Iris pigment epithelial cell (primary cell): ENCODE data around the gene CNIH2.
"Not testable (repeated sequence)": the region's sequence is repeated elsewhere in the genome, so short reads cannot be mapped to it uniquely, and the experiment has no call there.

Source experiments
- DNase-seq: peaks from one replicate; pipeline ENCODE4 v3.0.0-alpha.2; 2011; ENCODE audit warnings: low read depth

The CNIH2 gene

DNA sequence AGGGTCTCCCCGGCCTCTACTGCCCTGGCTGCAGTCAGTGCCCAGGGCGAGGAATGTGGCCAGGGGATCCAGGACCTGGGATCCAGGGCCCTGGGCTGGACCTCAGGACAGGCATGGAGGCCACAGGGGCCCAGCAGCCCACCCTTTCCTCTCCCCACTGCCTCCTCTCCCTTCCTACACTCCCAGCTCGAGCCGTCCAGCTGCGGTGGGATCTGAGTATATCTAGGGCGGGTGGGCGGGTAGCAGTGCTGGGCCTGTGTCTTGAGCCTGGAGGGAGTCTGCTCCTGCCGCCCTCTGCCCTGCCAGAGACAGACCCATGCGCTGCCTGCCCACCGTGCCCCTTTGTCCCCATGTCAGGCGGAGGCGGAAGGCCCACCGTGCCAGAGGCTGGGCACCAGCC, 1.4 kb upstream of the CNIH2 start:
- not testable (repeated sequence) for DNase-seq

DNA sequence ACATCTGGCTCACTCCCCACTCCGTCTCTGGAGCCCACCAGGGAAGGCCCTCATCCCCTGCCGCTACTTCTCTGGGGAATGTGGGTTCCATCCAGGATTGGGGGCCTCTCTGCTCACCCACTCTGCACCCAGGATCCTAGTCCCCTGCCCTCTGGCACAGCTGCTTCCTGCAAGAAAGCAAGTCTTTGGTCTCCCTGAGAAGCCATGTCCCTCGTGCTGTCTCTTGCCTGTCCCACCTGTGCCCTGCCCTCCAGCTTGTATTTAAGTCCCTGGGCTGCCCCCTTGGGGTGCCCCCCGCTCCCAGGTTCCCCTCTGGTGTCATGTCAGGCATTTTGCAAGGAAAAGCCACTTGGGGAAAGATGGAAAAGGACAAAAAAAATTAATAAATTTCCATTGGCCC, 911 bp upstream of the CNIH2 start:
- DNase-seq, result not testable (repeated sequence)

DNA sequence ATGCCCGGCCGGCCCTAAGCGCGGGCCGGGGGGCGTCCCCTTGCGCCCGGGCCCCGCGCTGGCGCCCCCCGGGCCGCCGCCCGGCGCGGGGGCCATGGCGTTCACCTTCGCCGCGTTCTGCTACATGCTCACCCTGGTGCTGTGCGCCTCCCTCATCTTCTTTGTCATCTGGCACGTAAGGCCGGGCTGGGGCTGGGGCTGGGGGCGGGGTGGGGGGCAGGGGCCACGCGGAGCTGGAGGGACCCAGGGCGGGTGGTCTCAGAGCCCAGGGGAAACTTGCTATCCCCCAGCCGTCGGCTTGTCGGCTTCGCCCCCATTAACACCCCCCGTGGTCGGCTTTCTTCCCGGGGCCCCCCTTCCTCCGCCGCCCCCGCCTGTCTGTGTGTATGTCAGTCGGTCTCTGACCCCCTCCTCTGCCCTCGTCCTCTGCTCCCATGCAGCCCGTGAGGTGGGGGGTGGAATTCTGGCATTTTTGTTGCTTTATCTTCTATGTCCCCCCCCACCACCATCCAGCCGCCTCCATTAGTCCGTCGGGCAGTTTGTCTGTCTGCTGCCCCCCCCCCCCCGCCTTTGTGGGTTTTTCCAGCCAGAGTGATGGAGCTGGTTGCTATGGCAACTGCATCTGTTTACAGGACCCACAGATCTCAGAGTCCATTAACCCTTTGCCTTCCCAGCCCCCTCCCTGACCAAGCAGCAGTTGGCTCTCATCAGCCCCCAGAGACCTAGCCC, 552 bp downstream of the CNIH2 start:
- DNase-seq, result peak; percentile 46

DNA sequence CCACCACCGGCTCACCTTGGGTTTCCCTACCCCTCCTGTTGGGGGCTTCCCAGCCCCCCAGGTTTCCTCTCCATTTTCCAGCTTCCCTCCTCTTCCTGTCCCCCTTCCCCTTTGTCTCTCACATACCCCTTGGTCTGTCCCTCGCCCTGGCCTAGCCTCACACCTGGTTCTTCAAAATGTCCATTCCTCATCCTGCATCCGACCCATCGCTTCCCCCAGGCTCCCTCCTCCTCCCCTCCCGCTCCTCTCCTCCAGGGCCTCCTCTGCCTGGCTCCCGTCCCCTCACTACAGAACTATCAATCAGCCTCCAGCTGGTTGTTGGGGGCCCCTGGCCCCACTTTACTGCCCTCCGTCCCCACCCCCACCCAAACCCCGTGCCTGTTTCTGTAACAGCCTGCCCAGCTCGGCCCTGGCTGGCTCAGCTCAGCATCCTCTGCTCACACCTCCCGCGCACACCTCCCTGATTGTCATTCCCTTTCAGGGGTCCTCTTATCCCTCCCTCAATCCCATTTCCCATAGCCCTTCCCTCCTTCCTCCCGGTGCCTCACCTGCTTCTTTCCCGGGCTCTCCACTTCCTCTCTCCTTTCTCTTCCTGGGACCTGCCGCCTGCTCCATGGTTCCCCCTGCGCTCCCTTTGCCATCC, 1.2 kb downstream of the CNIH2 start:
- no peak for DNase-seq

DNA sequence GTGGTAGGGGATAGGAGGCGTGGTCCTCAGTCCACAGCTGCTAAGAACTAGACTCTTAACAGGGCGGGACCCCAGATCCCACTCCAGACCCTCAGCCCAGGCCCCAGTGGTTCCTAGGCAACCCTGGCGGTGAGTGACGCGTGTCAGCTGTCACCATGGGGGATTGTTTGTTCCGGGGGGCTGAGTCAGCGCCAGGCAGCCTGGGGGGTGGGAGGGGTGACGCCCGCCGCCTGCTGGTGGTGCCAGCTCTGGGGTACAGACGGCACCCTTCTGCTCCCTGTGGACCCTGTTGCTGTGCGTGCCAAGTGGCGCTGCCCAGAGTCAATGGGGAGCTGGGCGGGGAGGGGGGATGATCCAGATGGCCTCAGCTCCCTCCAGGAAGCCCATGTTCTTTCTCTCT, 2.5 kb downstream of the CNIH2 start:
- no peak for DNase-seq

DNA sequence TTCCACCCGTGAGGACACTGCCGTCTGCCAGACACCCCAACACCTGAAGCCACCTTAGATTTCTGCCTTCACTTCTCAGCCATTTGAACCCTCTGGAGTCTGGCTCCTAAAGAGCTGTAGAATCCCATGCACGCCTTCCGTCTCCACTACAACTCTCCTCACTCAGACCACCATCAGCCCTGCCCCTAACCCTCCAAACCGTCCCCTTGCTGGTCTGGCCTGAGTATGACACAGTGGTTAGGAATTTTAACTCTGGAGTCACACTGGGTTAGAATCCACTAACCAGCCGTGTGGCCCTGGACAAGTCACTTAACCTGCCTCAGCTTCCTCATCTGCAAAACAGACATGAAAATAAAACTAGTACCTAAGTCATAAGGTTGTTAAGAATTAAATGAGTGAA, 3.0 kb downstream of the CNIH2 start:
- no peak for DNase-seq

DNA sequence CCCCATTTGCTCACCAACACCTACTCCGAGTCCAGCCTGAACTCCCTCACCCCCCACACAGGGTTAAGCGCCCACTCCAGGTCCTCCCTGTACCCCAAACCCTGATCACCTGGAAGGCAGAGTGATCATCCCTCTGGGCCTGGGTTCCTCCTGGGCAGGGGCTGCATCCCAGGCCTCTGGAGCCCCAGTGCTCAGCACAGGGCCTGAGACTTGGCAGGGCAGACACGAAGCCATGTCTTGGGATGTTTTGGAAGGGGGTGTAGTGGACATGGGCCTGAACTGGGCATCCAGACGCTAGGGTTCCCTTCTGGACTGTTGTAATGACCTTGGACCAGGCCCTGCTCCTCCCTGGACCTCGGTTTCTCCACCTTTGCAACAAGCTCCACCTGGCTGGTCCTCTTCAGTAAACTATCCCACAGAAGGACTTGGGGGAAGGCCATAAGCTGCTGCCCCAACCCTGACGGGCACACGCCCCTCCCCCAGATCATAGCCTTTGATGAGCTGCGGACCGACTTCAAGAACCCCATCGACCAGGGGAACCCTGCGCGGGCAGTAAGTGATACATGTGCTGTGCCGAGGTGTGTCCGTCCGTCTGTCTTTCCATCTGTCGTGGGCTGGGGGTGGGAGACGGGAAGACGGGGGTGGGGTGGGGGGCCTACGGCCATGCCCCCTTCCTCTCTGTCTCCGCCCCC, 3.9 kb downstream of the CNIH2 start:
- DNase-seq, result no peak

DNA sequence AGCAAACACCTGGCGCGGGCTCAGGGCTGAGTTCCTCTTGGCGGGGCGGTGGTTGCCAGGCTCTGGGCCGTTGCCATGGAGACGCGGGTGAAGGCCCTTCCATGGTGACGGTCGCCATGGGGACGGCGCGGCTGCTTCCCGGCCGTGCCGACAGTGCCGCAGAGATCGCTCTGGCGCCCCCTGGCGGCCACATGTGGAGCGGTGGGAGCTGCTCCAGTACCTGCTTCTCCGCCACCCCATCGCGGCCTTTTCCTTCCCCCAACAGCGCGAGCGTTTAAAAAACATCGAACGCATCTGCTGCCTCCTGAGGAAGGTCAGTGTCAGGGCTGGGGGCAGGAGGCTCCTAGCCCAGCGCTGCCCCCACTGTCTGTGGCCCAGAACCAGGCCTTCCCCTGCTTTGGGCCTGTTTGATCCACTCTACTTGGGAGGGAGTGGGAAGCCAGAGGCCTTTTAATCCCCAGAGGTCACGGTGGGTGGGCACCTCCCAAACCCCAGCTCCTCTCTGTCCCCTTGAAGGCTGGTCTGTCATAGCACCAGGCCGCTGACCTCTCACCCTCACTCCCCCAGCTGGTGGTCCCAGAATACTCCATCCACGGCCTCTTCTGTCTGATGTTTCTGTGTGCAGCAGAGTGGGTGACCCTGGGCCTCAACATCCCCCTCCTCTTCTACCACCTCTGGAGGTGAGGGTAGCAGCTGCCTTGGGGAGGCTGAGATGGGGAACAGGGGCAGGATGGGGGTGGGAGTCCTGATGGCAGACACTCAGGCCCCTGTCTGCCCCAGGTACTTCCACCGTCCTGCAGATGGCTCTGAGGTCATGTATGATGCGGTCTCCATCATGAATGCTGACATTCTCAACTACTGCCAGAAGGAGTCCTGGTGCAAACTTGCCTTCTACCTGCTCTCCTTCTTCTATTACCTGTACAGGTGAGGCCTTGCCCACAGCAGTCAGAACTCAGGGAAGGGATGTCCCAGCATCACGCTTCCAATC, 4.8 kb downstream of the CNIH2 start:
- DNase-seq, result peak; percentile 94

DNA sequence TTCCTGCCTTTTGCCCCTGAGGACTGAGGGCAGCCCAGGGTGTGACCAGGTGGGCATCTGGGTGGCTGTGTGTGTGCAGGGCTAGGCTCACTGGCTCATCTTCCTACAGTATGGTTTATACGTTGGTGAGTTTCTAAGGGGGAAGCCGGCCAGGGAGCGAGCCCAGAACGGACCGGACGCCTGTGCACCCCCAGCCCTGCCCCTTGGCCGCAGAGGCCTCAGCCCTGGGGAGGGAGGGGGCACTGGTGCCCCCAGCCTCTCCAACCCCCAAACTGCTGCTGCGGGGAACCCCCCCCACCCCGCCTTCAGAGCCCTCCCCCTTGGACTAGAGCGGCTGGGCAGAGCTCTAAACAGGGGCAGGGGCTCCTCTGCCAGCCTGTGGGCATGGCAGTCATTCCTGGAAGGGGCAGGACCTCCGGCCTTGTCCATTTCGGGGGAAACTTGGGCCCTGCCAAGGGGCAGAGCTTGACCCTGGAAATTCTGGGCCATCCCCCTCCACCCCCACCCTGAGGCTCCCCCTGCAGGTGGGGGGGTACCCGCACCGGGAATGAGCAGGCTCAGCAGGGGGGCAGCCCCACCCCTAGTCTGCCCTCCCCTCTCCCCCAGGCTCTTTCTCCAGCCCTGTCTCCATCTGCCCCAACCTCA, 5.6 kb downstream of the CNIH2 start:
- DNase-seq, result no peak

DNA sequence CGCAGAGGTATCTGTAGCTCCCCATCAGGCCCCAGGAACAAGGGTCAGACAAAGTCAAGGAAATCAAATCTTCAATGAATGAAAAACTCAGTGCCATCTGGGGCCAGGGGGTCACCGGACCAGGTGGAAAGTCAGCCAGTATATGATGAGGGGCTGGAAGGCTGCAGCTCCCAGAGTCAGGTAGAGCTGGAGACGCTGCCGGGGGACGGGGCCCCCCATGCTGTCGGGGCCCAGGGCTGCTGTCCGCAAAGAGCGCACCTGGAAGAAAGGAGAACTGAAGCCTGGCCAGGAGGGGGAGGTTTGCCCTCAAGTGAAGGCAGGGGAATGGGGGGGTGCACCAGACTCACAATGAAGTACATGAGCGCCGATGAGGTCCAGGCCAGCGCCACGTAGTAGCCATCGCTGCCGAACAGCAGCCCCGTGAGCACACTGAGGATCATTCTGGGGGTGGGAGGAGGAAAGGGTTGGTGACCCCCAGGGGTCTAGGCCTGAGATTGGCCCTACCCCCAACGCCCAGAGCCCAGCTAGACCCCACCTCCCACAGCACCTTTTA, 6.6 kb downstream of the CNIH2 start:
- DNase-seq, result no peak

DNA sequence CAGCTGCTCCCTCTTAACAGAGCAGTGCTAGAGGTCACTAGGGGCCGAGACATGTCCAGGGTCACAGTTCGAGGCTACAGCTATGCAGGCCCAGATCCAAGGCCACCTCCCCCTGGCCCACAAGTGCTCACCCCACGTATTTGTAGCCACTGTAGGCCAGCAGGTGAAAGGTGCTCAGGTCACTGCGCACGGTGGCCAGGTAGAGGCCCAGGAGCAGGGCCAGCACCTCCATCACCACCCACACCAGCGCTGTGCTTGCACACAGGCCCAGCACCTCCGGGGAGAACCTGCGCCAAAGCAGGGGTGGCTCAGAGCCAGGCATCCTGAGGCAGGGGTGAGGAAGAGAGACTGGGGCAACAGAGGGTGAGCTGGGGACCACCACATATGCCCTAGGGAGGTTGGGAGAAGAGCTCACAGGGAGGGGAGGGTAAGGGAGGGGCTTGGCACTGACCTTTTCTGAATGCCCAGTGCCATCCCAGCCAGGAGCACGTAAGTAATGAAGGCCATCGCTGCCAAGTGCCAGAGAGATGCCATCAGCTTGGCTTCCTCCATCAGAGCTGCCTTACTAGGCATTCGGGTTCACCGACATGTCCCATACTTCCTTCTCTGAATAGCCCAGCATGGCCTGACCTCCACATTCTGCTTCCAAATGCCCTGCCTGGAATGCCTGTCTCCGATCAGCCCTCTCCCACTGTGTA, 7.4 kb downstream of the CNIH2 start:
- no peak for DNase-seq

DNA sequence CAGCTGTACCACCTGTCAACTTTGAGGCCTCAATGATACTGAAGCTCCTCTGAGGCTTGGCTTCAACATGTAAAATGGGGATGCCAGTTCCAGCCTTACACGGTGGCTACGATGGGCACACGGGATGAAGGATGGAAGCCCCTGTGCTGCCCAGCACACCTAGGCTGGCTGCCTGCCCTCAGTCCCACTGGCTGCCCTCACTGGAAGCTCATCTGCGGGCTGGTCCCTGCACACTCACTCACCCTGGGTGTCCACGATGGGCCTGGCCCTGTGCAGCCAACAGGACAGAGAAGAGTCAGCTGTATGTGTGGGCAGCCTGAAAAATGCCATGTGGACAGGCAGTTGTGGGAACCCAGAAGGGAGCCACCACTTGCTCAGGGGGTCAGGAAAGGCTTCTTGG, 8.7 kb downstream of the CNIH2 start:
- no peak for DNase-seq

DNA sequence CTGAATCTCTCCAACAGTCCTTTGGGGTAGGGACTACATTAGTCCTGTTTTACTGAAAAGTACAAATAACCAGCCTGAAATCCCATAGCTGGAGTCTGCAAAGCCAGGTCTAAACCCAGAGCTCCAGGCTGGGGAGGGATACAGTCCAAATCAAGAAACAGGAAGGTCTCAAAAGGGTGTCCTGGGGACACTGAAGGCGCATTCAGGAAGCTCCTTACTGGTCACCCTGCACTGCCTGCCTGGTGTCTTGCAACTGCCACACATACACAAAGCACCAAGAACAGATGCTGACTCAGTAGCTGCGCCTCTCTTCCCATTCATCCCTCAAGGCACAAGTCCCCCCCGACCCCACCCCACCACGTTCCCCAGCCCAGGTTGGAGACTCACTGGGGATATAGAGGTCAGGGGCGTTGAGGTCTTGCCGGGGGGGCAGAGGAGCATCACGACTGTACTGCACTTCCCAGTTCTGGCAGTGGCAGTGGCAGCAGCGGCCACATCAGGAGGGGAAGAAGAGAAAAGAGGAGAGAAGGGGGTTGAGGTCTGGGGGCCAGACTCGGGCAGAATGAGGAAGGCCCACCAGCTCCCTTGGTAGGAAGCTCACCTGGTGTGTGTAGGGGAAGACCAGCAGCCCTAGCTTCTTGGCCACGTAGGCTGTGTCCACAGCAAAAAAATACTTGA, 9.4 kb downstream of the CNIH2 start:
- DNase-seq, result no peak

DNA sequence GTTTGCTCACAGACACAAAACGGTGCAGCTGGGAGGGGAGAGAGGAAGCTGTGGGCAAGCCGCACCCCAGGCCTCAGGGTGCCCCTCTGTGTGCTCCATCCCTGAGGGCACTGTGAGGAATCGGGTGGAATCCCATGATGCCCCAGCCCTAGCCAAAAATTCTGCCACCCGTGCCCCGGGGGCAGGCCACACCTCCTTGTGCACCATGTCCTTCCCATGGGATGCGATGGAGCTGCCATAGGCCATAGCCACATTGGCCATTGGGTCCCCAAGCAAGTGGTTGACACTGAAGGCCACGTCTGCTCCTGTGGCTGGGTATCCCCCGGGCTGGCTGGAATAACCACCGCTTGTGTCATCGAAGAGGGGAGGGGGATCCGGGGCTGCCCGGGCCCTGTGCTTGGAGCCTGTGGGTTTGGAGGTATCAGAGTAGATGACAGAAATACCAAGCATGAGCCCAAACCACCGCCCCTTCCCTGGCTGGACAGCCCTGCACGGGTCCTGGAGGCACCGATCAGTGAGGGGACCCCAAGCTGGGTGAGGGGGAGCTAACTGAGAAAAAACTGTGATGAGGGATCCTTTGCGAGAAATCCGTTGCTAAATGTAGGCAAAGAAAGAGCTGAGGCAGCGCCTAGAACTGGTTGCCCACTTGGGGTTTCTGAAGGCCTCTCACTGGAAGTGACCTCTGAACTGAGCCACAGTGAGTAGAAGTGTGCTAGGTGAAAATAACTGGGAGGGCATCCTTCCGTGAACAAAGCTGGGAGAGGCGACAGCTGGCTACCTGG, 10.1 kb downstream of the CNIH2 start:
- peak; percentile 26 for DNase-seq

DNA sequence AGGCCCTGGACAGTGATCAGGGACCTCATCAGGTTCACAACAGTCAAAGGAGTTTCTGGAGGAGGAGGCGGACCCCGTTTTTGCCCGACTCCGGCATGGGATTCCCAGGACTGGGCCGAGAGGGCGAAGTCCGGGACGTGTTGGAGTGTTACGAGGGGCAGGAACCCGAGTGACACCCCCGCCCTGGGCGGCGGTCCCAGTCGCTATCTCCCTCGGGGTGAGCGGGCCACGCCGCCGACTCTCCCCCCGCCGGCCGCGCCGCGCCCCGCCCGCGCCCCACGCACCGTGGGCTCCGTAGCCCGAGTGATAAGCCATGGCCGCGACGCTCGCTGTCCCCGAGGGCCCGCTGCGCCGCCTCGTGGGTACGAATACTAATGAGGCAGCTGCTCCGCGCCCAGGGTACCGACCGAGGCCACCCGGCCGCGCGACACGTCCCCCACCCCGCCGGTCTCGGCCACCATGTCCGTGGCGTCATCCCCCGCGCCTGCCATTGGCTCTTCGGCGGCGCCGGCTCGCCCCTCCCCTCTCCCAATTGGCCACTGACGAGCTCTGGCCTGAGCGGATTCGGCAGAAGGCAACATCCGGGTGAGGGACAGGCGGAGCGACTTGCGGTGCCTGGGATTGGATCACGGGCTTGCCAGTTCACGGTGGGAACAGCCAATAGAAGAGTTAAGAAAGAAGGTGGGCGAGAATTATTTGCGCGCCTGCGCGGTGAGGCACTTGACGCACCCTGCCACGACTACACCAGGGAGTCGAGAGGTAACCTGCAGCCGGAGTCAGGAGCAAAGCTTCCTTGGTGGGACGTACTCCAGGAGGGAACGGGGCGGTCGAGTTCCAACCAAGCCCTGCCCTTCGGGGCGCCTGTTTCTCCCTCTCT, 10.9 kb downstream of the CNIH2 start, which contains the start of gene YIF1A:
YIF1A (minus strand) TSS at position 473 of the 877 bp plus-strand sequence; CDS start at position 315, 158 bp downstream.
- peak; percentile 100 for DNase-seq

DNA sequence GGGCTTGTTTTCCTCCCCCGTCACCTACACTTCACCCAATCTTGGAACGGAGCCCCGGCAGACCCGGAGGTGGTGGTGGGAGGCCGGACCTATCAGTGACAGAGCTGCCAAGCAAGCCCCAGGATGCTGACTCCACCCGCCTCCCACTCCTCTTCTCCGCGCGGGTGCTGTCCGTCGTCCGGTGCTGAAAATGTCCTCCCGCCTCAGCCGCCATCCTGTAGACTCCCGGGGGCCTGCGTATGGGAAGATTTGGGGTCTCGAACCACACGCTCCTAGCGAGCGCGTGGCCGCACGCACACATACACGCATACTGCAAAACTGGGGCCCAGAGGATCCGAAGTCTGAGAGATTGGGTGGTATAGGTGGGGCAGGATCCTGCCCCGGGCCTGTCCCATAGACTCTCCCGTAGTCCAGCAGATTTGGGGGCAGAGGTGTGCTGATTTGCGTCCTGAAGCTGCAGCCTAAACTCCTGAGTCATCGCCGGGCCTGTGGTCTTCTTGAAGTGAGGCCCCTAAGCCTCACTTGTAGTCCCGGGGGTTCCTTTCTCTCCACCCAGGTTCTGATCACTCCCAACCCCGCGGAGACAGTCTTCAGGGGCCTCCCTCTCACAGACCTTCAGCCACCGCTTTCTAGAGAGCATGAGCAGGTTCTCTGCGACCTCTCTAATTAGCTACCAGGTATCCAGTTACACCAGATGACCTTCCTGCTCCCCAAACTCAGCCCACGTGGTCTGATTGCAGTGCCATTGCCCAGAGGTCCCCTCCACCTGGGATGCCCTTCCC, 11.8 kb downstream of the CNIH2 start:
- no peak for DNase-seq

DNA sequence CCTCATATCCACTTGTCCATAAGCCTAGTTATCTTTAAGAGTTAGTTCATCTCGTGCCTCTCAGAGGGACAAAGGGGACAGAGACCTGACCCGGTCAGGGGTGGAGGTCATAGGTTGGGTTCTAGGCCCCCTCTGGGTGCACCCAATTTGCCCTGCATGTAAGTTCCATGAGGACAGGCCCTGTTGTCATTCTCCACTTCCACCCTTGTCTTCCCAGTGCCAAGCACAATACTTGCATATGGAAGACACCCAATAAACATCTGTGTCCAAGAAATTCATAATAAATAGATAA, 12.3 kb downstream of the CNIH2 start:
- DNase-seq, result no peak

DNA sequence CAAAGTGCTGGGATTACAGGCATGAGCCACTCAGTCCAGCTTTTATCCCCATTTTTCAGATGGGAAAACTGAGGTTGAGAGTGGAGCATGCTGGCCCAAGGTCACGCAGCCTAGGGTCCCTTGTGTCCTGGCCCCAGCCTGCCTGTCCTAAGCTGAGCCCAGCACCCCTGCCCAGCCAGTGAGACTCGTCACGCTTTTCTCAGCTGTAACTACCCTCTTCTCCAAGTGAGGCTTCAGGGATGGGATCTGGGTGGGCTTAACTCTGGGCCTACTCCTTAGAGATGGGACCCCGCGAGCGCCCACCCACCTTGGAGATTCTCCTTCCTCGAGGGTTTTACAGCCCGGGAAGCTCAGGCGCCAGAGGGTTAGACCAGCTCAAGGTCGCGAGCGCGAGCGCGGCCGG, 13.3 kb downstream of the CNIH2 start:
- no peak for DNase-seq
